Mesendoderm (in vitro differentiated cells): ENCODE data around the gene ZFPL1. TPM values are rescaled to one million over a fixed set of nuclear protein-coding genes. Genes with fewer than 3 reads are reported as not detected.
A peak's percentile ranks its signal among the peaks of the same experiment; 100 is the strongest.

Experiments
- DNase-seq: peaks from one replicate; pipeline ENCODE4 v3.0.0; 2013
- H2AK5ac ChIP-seq: 2 replicates; pipeline ENCODE4 v1.6.1; 2013; ENCODE audit warnings: low read length, inconsistent platforms
- H2BK120ac ChIP-seq: 2 replicates; pipeline ENCODE4 v1.6.1; 2013; ENCODE audit warnings: low read depth, mild to moderate bottlenecking, low read length, moderate library complexity, mixed read lengths
- H2BK15ac ChIP-seq: replicated peaks from 2 replicates; pipeline ENCODE4 v1.6.1; 2013; ENCODE audit warnings: low read depth, mild to moderate bottlenecking, moderate library complexity
- H2BK5ac ChIP-seq: 2 replicates; pipeline ENCODE4 v1.6.1; 2013; ENCODE audit warnings: low read length, inconsistent platforms
- H3K18ac ChIP-seq: 2 replicates; pipeline ENCODE4 v1.6.1; 2013; ENCODE audit warnings: mild to moderate bottlenecking, low read length, mixed read lengths
- H3K23ac ChIP-seq: one replicate; pipeline ENCODE4 v1.6.1; 2013; ENCODE audit warnings: low read length
- H3K27ac ChIP-seq: 2 replicates; pipeline ENCODE4 v1.5.1; 2013; ENCODE audit warnings: low read depth, mild to moderate bottlenecking, inconsistent platforms, low read length, moderate library complexity
- H3K27me3 ChIP-seq: 2 replicates; pipeline ENCODE4 v1.6.1; 2013; ENCODE audit warnings: low read length, control low read depth, mild to moderate bottlenecking, inconsistent platforms; ENCODE audit not compliant: insufficient read depth, poor library complexity
- H3K36me3 ChIP-seq: 2 replicates; pipeline ENCODE4 v1.6.1; 2013; ENCODE audit warnings: low read length, inconsistent platforms; ENCODE audit not compliant: control insufficient read depth, insufficient read depth
- H3K4ac ChIP-seq: one replicate; pipeline ENCODE4 v1.6.1; 2013; ENCODE audit warnings: low read depth, mild to moderate bottlenecking, low read length, moderate library complexity
- H3K4me1 ChIP-seq: 2 replicates; pipeline ENCODE4 v1.6.1; 2013; ENCODE audit warnings: low read depth, low read length, inconsistent platforms; ENCODE audit not compliant: control insufficient read depth
- H3K4me2 ChIP-seq: 2 replicates; pipeline ENCODE4 v1.6.1; 2013; ENCODE audit warnings: low read length
- H3K4me3 ChIP-seq: 2 replicates; pipeline ENCODE4 v1.5.1; 2013; ENCODE audit warnings: mild to moderate bottlenecking, low read length
- H3K56ac ChIP-seq: one replicate; pipeline ENCODE4 v1.6.1; 2013; ENCODE audit warnings: low read length
- H3K79me1 ChIP-seq: 2 replicates; pipeline ENCODE4 v1.6.1; 2013; ENCODE audit warnings: low read length, inconsistent platforms
- H3K79me2 ChIP-seq: 2 replicates; pipeline ENCODE4 v1.6.1; 2013; ENCODE audit warnings: mild to moderate bottlenecking, low read length; ENCODE audit not compliant: control insufficient read depth, insufficient read depth
- H3K9ac ChIP-seq: 2 replicates; pipeline ENCODE4 v1.6.1; 2013; ENCODE audit warnings: low read length, inconsistent platforms
- H4K5ac ChIP-seq: one replicate; pipeline ENCODE4 v1.6.1; 2013; ENCODE audit warnings: low read length
- H4K8ac ChIP-seq: one replicate; pipeline ENCODE4 v1.6.1; 2013; ENCODE audit warnings: low read depth, mild to moderate bottlenecking, control low read depth, low read length, moderate library complexity
- WGBS: extraction: QIAGEN DNeasy Blood & Tissue Kit; methylation state at CpG from one replicate; pipeline ENCODE4 v1.1.7; 2013; ENCODE audit warnings: low lambda C conversion rate, missing lambda C conversion rate; ENCODE audit not compliant: insufficient coverage; ENCODE audit errors: extremely low coverage; 5-methylcytosine and 5-hydroxymethylcytosine counted together
- polyA plus RNA-seq, 2 experiments: library from polyadenylated mRNA; stranded (reverse); fragments of 200-250 nt; gene quantifications; one replicate each; pipeline ENCODE4 v1.2.3, GENCODE V29; 2013

Gene ZFPL1
- polyA plus RNA-seq (2013, experiment 1 of 2), result 34.8 TPM
- 34.4 TPM for polyA plus RNA-seq (2013, experiment 2 of 2)

DNA sequence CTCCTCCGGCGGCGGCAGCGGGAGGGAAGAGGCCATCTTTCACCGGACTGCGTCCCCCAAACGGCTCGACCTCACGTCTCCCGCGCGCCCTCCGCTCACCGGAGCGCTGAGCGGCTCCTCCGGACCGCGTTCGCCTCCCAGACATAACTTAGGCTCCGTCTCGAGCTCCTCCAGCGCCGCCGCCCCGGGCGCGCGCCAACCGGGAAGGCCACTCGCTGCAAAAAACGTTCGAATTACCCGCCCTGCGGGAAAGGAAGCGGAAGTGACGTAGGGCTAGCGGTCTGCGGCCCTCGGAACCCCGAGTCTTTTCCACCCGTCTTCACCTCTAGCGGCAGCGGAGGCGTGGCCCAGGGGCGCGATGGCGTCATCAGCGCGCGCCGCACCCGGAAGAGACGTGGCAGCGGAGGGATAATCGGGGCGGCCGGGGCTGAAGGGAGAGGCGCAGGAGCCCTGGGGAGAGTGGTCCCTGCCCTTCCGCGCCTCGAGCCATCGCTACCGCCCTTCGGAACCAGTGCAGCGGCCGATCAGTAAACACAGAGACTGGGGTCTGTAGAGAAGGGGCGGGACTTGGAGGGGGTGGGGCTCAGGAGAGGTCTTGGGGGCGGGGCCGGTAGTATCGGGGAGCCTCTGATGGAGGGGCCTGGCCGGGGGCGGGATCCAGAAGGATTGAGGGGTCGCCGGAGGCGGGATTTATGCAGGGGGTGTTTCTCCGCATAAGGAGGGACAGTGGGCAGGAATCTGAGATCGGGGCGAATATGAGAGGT lies at the start of gene ZFPL1, which contains the start of gene CDCA5:
Gene ZFPL1, plus strand, starts transcription at position 389 of the 764 bp plus-strand sequence. CDS start 477 bp downstream, outside the sequence.
Gene CDCA5, minus strand, starts transcription at position 207 of the 764 bp plus-strand sequence. Its CDS starts 62 bp downstream, at position 145.
- Histone ChIP-seq H3K23ac (peak within 1 kb of the TSS; percentile 74), H3K36me3 (peaks cover 10% of the 10 kb centered on the region)
- no CpG with 5 or more reads among the region's 79 CpGs for WGBS

GRCh38 chr11:65034423-65034822 lies 49.6 kb upstream of the ZFPL1 start:
- Histone ChIP-seq H4K8ac (no peak overlapping the region), H2BK15ac (no peak overlapping the region), H3K4ac (no peak overlapping the region), H3K18ac (no peak overlapping the region), H3K27me3 (no peaks in the 10 kb centered on the region), H3K4me2 (no peak overlapping the region), H4K5ac (no peak overlapping the region), H3K4me3 (no peak overlapping the region), H3K56ac (no peak overlapping the region), H2AK5ac (no peak overlapping the region), H3K36me3 (no peaks in the 10 kb centered on the region), H3K79me1 (no peaks in the 10 kb centered on the region), H3K9ac (no peak overlapping the region), H2BK120ac (no peak overlapping the region), H3K27ac (no peak overlapping the region), H3K23ac (no peak overlapping the region), H3K4me1 (no peaks in the 10 kb centered on the region), H2BK5ac (no peak overlapping the region), H3K79me2 (no peaks in the 10 kb centered on the region)
- no peak for DNase-seq
- no CpG with 5 or more reads among the region's 2 CpGs for WGBS

More for the DNA sequence above, at the start of gene ZFPL1, which contains the start of gene CDCA5:
- H3K4me1 ChIP-seq, result peaks cover 2% of the 10 kb centered on the region
- peaks cover 23% of the 10 kb centered on the region for H3K79me1 ChIP-seq
- H2BK15ac ChIP-seq, result no peak within 1 kb of the TSS
- H3K79me2 ChIP-seq, result peaks cover 23% of the 10 kb centered on the region
- no peak within 1 kb of the TSS for H4K5ac ChIP-seq
- peak within 1 kb of the TSS; percentile 99 for H3K9ac ChIP-seq
- H3K27me3 ChIP-seq, result no peaks in the 10 kb centered on the region
- H3K56ac ChIP-seq, result peak within 1 kb of the TSS; percentile 100
- H2AK5ac ChIP-seq, result peak within 1 kb of the TSS; percentile 85
- peak within 1 kb of the TSS; percentile 72 for H2BK5ac ChIP-seq
- peak within 1 kb of the TSS; percentile 85 for H3K27ac ChIP-seq
- peak within 1 kb of the TSS; percentile 29 for H3K18ac ChIP-seq
- no peak within 1 kb of the TSS for H2BK120ac ChIP-seq
- H3K4me2 ChIP-seq, result peak within 1 kb of the TSS; percentile 99
- H3K4ac ChIP-seq, result peak within 1 kb of the TSS; percentile 71
- DNase-seq, result peak; percentile 97
- peak within 1 kb of the TSS; percentile 100 for H3K4me3 ChIP-seq
- no peak within 1 kb of the TSS for H4K8ac ChIP-seq

DNA sequence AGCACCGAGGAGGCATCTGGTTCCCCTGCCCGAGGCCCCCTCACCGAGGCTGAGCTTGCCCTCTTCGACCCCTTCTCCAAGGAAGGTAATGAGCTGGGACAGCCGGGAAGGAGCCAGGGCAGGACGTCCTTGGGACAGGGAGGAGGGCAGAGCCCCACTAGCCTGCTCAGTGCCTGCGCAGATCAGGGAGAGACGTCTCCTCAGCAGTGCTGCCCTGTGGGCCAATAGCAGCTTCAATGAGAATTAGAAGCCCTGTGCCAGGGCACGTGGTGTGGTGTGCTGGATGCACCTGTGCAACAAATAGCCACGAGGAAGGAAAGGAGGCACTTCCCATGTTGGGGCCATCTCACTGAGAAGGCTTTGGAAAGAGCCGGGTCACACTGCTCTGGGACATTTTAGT lies 48.4 kb upstream of the ZFPL1 start:
- no peak overlapping the region for H3K4me2 ChIP-seq
- no peaks in the 10 kb centered on the region for H3K4me1 ChIP-seq
- no peak overlapping the region for H3K56ac ChIP-seq
- H3K79me1 ChIP-seq, result no peaks in the 10 kb centered on the region
- no peak overlapping the region for H2BK5ac ChIP-seq
- H3K4me3 ChIP-seq, result no peak overlapping the region
- H2BK120ac ChIP-seq, result no peak overlapping the region
- WGBS, result no CpG with 5 or more reads among the region's 11 CpGs
- H4K5ac ChIP-seq, result no peak overlapping the region
- no peak overlapping the region for H3K18ac ChIP-seq
- H4K8ac ChIP-seq, result no peak overlapping the region
- H3K27ac ChIP-seq, result no peak overlapping the region
- H3K79me2 ChIP-seq, result no peaks in the 10 kb centered on the region
- H3K23ac ChIP-seq, result no peak overlapping the region
- no peaks in the 10 kb centered on the region for H3K27me3 ChIP-seq
- no peak overlapping the region for H3K4ac ChIP-seq
- H2BK15ac ChIP-seq, result no peak overlapping the region
- no peak overlapping the region for H2AK5ac ChIP-seq
- no peaks in the 10 kb centered on the region for H3K36me3 ChIP-seq
- DNase-seq, result no peak
- H3K9ac ChIP-seq, result no peak overlapping the region

- H3K27ac ChIP-seq, result no peak overlapping the region
- no peak overlapping the region for H3K9ac ChIP-seq
- H2BK15ac ChIP-seq, result no peak overlapping the region
- H3K36me3 ChIP-seq, result no peaks in the 10 kb centered on the region
- no peaks in the 10 kb centered on the region for H3K27me3 ChIP-seq
- no peak overlapping the region for H3K23ac ChIP-seq
- H4K8ac ChIP-seq, result no peak overlapping the region
- no peak overlapping the region for H3K4me3 ChIP-seq
- no peak overlapping the region for H2AK5ac ChIP-seq
- H3K79me1 ChIP-seq, result no peaks in the 10 kb centered on the region
- H4K5ac ChIP-seq, result no peak overlapping the region
- H3K18ac ChIP-seq, result no peak overlapping the region
- no CpG with 5 or more reads among the region's 6 CpGs for WGBS
- H3K4me2 ChIP-seq, result no peak overlapping the region
- no peak overlapping the region for H2BK120ac ChIP-seq
- no peaks in the 10 kb centered on the region for H3K4me1 ChIP-seq
- H3K4ac ChIP-seq, result no peak overlapping the region
- no peak overlapping the region for H2BK5ac ChIP-seq
- DNase-seq, result no peak
- H3K79me2 ChIP-seq, result peaks cover 2% of the 10 kb centered on the region
- H3K56ac ChIP-seq, result no peak overlapping the region
These were observed 47.1 kb upstream of the ZFPL1 start for GRCh38 chr11:65036931-65037330.

- Histone ChIP-seq H3K56ac (peak overlapping the region; percentile 83), H2BK15ac (no peak overlapping the region), H3K4me1 (no peaks in the 10 kb centered on the region), H3K79me2 (peaks cover 2% of the 10 kb centered on the region), H3K4me2 (peak overlapping the region; percentile 56), H3K23ac (no peak overlapping the region), H2BK5ac (no peak overlapping the region), H3K27me3 (no peaks in the 10 kb centered on the region), H4K8ac (no peak overlapping the region), H3K4me3 (no peak overlapping the region), H4K5ac (no peak overlapping the region), H3K27ac (peak overlapping the region; percentile 98), H2BK120ac (no peak overlapping the region), H2AK5ac (no peak overlapping the region), H3K9ac (peak overlapping the region; percentile 74), H3K18ac (no peak overlapping the region), H3K4ac (no peak overlapping the region), H3K79me1 (peaks cover 7% of the 10 kb centered on the region), H3K36me3 (peaks cover 2% of the 10 kb centered on the region)
- WGBS, result no CpG with 5 or more reads among the region's 7 CpGs
- no peak for DNase-seq
These were observed 43.5 kb upstream of the ZFPL1 start for GRCh38 chr11:65040520-65040846.
